Spinal cord (tissue), 10 donors: Measurements from ENCODE around the gene FAM216A. TPM values are rescaled to one million over a fixed set of nuclear protein-coding genes. Genes with fewer than 3 reads are reported as not detected.
"Not testable (repeated sequence)": the region's sequence is repeated elsewhere in the genome, so short reads cannot be mapped to it uniquely, and the experiment has no call there.

Source experiments
- DNase-seq, 6 donors: peaks; one replicate each; pipeline versions ENCODE4 v3.0.0 to v3.0.0-alpha.2; 2013 to 2015; ENCODE audit warnings: low spot score in 6 of 6, low read depth in 4 of 6
- H3K27ac ChIP-seq: one replicate; pipeline ENCODE4 v1.5.1; 2013; ENCODE audit warnings: low read depth, low read length, control low read depth
- H3K27me3 ChIP-seq: one replicate; pipeline ENCODE4 v1.6.1; 2013; ENCODE audit warnings: low read length; ENCODE audit not compliant: control insufficient read depth, insufficient read depth
- H3K36me3 ChIP-seq: one replicate; pipeline ENCODE4 v1.6.1; 2013; ENCODE audit warnings: low read length; ENCODE audit not compliant: control insufficient read depth, insufficient read depth
- H3K4me1 ChIP-seq: one replicate; pipeline ENCODE4 v1.6.1; 2013; ENCODE audit warnings: low read length; ENCODE audit not compliant: control insufficient read depth, insufficient read depth
- H3K4me3 ChIP-seq: one replicate; pipeline ENCODE4 v1.5.1; 2013; ENCODE audit warnings: low read depth, low read length, control low read depth
- H3K9me3 ChIP-seq: one replicate; pipeline ENCODE4 v1.6.1; 2013; ENCODE audit warnings: low read length; ENCODE audit not compliant: control insufficient read depth, insufficient read depth
- WGBS: methylation state at CpG from one replicate; pipeline ENCODE4 v1.1.5; 2013; ENCODE audit warnings: missing lambda C conversion rate; ENCODE audit not compliant: insufficient coverage; 5-methylcytosine and 5-hydroxymethylcytosine counted together
- polyA plus RNA-seq, 2 donors: library from polyadenylated mRNA; unstranded; fragments of 120-200 nt; gene quantifications; one replicate each; pipeline ENCODE4 v1.2.1, GENCODE V29; 2013; ENCODE audit not compliant: insufficient read length in 2 of 2
- total RNA-seq, 2 donors: library from RNA; depleted of rRNA in 1 of 2; stranded (reverse); fragments of 120-200 nt in 1 of 2; fragments of >200 nt in 1 of 2; gene quantifications; one replicate each; pipeline versions ENCODE4 v1.2.3 to v1.2.4, GENCODE V29; 2013 to 2014
- donor health status: healthy.

The FAM216A gene
- total and polyA plus RNA-seq, 4 donors: 24.4 to 77.2 (median 53.4) TPM

GRCh38 chr12:110436231-110436630 lies 32.4 kb upstream of the FAM216A start:
- no peak for DNase-seq
- Histone ChIP-seq H3K4me3 (no peak overlapping the region), H3K27ac (no peak overlapping the region), H3K27me3 (no peaks in the 10 kb centered on the region), H3K9me3 (no peaks in the 10 kb centered on the region), H3K36me3 (peaks cover 57% of the 10 kb centered on the region), H3K4me1 (peaks cover 5% of the 10 kb centered on the region)
- no CpG with 5 or more reads among the region's 2 CpGs for WGBS

- no CpG with 5 or more reads among the region's 3 CpGs for WGBS
- Histone ChIP-seq H3K9me3 (no peaks in the 10 kb centered on the region), H3K4me1 (peaks cover 13% of the 10 kb centered on the region), H3K27ac (no peak overlapping the region), H3K36me3 (peaks cover 46% of the 10 kb centered on the region), H3K4me3 (no peak overlapping the region), H3K27me3 (no peaks in the 10 kb centered on the region)
- DNase-seq: no peak
Measured at GRCh38 chr12:110444455-110444854, 24.2 kb upstream of the FAM216A start.

GRCh38 chr12:110449799-110450497 lies 18.7 kb upstream of the FAM216A start, which contains the start of gene ARPC3:
Gene ARPC3 (minus strand): TSS chr12:110450337. CDS start chr12:110450260, 77 bp downstream.
- WGBS: under 1% methylated on average over 49 of the region's 51 CpGs
- Histone ChIP-seq H3K4me3 (peak within 1 kb of the TSS; percentile 97), H3K9me3 (no peaks in the 10 kb centered on the region), H3K36me3 (peaks cover 20% of the 10 kb centered on the region), H3K4me1 (peaks cover 21% of the 10 kb centered on the region), H3K27ac (peak within 1 kb of the TSS; percentile 94), H3K27me3 (no peaks in the 10 kb centered on the region)
- peak; percentile 79 to 98 (median 89) for DNase-seq

- H3K27ac ChIP-seq: no peak overlapping the region
- peaks cover 26% of the 10 kb centered on the region for H3K36me3 ChIP-seq
- no peaks in the 10 kb centered on the region for H3K9me3 ChIP-seq
- peaks cover 21% of the 10 kb centered on the region for H3K4me1 ChIP-seq
- no CpG with 5 or more reads among the region's 1 CpG for WGBS
- DNase-seq: no peak
- H3K4me3 ChIP-seq: no peak overlapping the region
- no peaks in the 10 kb centered on the region for H3K27me3 ChIP-seq
Measured at GRCh38 chr12:110451263-110451662, 17.4 kb upstream of the FAM216A start.

GRCh38 chr12:110453569-110454296 lies 14.9 kb upstream of the FAM216A start:
- DNase-seq: no peak
- 100% methylated on average over 1 of the region's 4 CpGs for WGBS

GRCh38 chr12:110458756-110459155 lies 9.9 kb upstream of the FAM216A start:
- no peaks in the 10 kb centered on the region for H3K27me3 ChIP-seq
- no peaks in the 10 kb centered on the region for H3K9me3 ChIP-seq
- no CpG with 5 or more reads among the region's 4 CpGs for WGBS
- H3K27ac ChIP-seq: no peak overlapping the region
- no peak overlapping the region for H3K4me3 ChIP-seq
- DNase-seq: no peak
- peaks cover 58% of the 10 kb centered on the region for H3K36me3 ChIP-seq
- no peaks in the 10 kb centered on the region for H3K4me1 ChIP-seq

More at GRCh38 chr12:110453569-110454296, 14.9 kb upstream of the FAM216A start:
- Histone ChIP-seq H3K4me1 (peaks cover 16% of the 10 kb centered on the region), H3K9me3 (no peaks in the 10 kb centered on the region), H3K36me3 (peaks cover 35% of the 10 kb centered on the region), H3K27ac (no peak overlapping the region), H3K4me3 (no peak overlapping the region), H3K27me3 (no peaks in the 10 kb centered on the region)

GRCh38 chr12:110461189-110461588 lies 7.5 kb upstream of the FAM216A start:
- H3K4me1 ChIP-seq, H3K27ac ChIP-seq, DNase-seq, H3K4me3 ChIP-seq, H3K27me3 ChIP-seq, H3K9me3 ChIP-seq: not testable (repeated sequence)
- WGBS: 83% methylated on average over 1 of the region's 5 CpGs
- peaks cover 49% of the 10 kb centered on the region for H3K36me3 ChIP-seq

GRCh38 chr12:110465024-110465423 lies 3.6 kb upstream of the FAM216A start:
- H3K4me3 ChIP-seq: no peak overlapping the region
- WGBS: no CpG with 5 or more reads among the region's 2 CpGs
- no peaks in the 10 kb centered on the region for H3K9me3 ChIP-seq
- H3K36me3 ChIP-seq: peaks cover 28% of the 10 kb centered on the region
- no peak for DNase-seq
- no peaks in the 10 kb centered on the region for H3K27me3 ChIP-seq
- H3K4me1 ChIP-seq: peaks cover 20% of the 10 kb centered on the region
- H3K27ac ChIP-seq: no peak overlapping the region

GRCh38 chr12:110465765-110466164 lies 2.9 kb upstream of the FAM216A start:
- not testable (repeated sequence) for H3K27me3 ChIP-seq, H3K9me3 ChIP-seq, DNase-seq, H3K4me3 ChIP-seq, H3K27ac ChIP-seq
- WGBS: 91% methylated on average over 7 of the region's 11 CpGs
- peaks cover 20% of the 10 kb centered on the region for H3K4me1 ChIP-seq
- peaks cover 23% of the 10 kb centered on the region for H3K36me3 ChIP-seq
